ENCODE results near the gene CDS2. TPM values are rescaled to one million over a fixed set of nuclear protein-coding genes. Genes with fewer than 3 reads are reported as not detected.

CDS2 gene
- total RNA-seq, result 10 to 100 TPM; 23.2 to 24.1 TPM

GRCh38 chr20:5126512-5127203 is at the start of gene CDS2:
Gene CDS2, plus strand, starts transcription at chr20:5127008. Its CDS starts 85 bp downstream, at chr20:5127093.
- peak; percentile 100 for DNase-seq
- intact Hi-C loops (cut with micrococcal nuclease), result loop anchor here (1.0 to 10.0 kb wide), 10 partner anchors 7 to 824 kb away; partner anchors contain the start of genes MCM8, PCNA, SHLD1 and TRMT6
- CTCF ChIA-PET, result interaction anchor here (0.6 to 8.5 kb wide), 24 partner anchors 8 to 199 kb away, joined by 3 to 180 read pairs (median 4); no protein-coding TSS in a partner anchor
- H3K4me3 Mint-ChIP-seq, result peak within 1 kb of the TSS; percentile 90
- H3K4me1 Mint-ChIP-seq (ENCODE audit: low read depth), result peaks cover 50% of the 10 kb centered on the region
- H3K27me3 Mint-ChIP-seq (ENCODE audit: low read depth), result no peaks in the 10 kb centered on the region
- peak within 1 kb of the TSS; percentile 94 for H3K27ac Mint-ChIP-seq
- peaks cover 3% of the 10 kb centered on the region for H3K36me3 Mint-ChIP-seq (ENCODE audit: low read depth)
- no peaks in the 10 kb centered on the region for H3K9me3 Mint-ChIP-seq

DNA sequence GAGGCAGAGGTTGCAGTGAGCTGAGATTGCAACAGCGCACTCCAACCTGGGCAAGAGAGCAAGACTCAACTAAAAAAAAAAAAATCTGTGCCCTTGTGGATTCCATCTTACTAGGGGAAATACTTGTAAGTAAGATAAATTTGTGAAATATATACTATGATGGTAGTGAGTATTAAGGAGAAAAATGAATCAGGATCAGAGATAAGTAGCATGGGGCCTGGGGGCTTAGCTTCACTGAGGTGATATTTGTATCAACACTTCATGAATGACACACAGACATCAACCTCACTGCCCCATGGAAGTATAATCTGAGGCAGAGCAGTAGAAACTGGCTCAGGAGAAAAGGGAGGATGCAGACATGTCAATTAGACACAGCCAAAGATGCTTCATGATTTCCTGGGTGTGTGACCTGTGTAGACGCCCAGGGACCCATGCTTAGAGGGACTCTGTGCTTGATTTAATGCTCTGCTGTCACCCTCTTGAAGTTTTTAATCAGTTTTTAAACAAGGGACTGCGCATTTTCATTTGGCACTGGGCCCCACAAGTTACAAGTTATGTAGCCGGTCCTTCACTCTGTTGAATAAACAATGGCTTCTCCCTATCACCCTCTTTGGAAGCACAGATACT is 48.9 kb upstream of the CDS2 start:
- intact Hi-C loops (cut with micrococcal nuclease), result loop anchor here (1.0 to 2.0 kb wide), 8 partner anchors 22 to 351 kb away; partner anchors contain the start of gene SLC23A2
- H3K9me3 Mint-ChIP-seq, result no peaks in the 10 kb centered on the region
- H3K4me3 Mint-ChIP-seq, result peak overlapping the region; percentile 60
- no peaks in the 10 kb centered on the region for H3K27me3 Mint-ChIP-seq (ENCODE audit: low read depth)
- CTCF ChIA-PET, result interaction anchor here (0.9 kb wide), 1 partner anchor 10 kb away, joined by 4 read pairs; no protein-coding TSS in a partner anchor
- peaks cover 41% of the 10 kb centered on the region for H3K4me1 Mint-ChIP-seq (ENCODE audit: low read depth)
- peak; percentile 41 for DNase-seq
- no peaks in the 10 kb centered on the region for H3K36me3 Mint-ChIP-seq (ENCODE audit: low read depth)
- H3K27ac Mint-ChIP-seq, result peak overlapping the region; percentile 92

- no peaks in the 10 kb centered on the region for H3K27me3 Mint-ChIP-seq (ENCODE audit: low read depth)
- H3K36me3 Mint-ChIP-seq (ENCODE audit: low read depth), result no peaks in the 10 kb centered on the region
- peak; percentile 95 for DNase-seq
- CTCF ChIA-PET, result interaction anchor here (1.0 to 3.6 kb wide), 2 partner anchors 11 to 22 kb away, joined by 3 to 12 read pairs; no protein-coding TSS in a partner anchor
- H3K4me1 Mint-ChIP-seq (ENCODE audit: low read depth), result peaks cover 41% of the 10 kb centered on the region
- H3K9me3 Mint-ChIP-seq, result no peaks in the 10 kb centered on the region
- peak overlapping the region; percentile 92 for H3K27ac Mint-ChIP-seq
- H3K4me3 Mint-ChIP-seq, result peak overlapping the region; percentile 60
- intact Hi-C loops (cut with micrococcal nuclease), result loop anchor here (1.0 to 2.0 kb wide), 8 partner anchors 22 to 351 kb away; partner anchors contain the start of gene SLC23A2
Measured at GRCh38 chr20:5078399-5078958, 48.3 kb upstream of the CDS2 start.

GRCh38 chr20:5080384-5080877 is 46.4 kb upstream of the CDS2 start:
- intact Hi-C loops (cut with micrococcal nuclease), result no loop called here
- Mint-ChIP-seq H3K4me3 (no peak overlapping the region), H3K27me3 (ENCODE audit: low read depth) (no peaks in the 10 kb centered on the region), H3K27ac (peak overlapping the region; percentile 1), H3K4me1 (ENCODE audit: low read depth) (peaks cover 38% of the 10 kb centered on the region), H3K36me3 (ENCODE audit: low read depth) (no peaks in the 10 kb centered on the region), H3K9me3 (no peaks in the 10 kb centered on the region)
- peak; percentile 55 for DNase-seq
- CTCF ChIA-PET, result interaction anchor here (0.6 to 3.6 kb wide), 5 partner anchors 17 to 118 kb away, joined by 3 to 23 read pairs (median 4); no protein-coding TSS in a partner anchor

GRCh38 chr20:5085380-5085779 is 41.4 kb upstream of the CDS2 start:
- H3K27ac Mint-ChIP-seq, result no peak overlapping the region
- CTCF ChIA-PET, result interaction anchor here (3.3 kb wide), 1 partner anchor 15 kb away, joined by 24 read pairs; no protein-coding TSS in a partner anchor
- no peaks in the 10 kb centered on the region for H3K36me3 Mint-ChIP-seq (ENCODE audit: low read depth)
- H3K4me1 Mint-ChIP-seq (ENCODE audit: low read depth), result peaks cover 19% of the 10 kb centered on the region
- no peaks in the 10 kb centered on the region for H3K9me3 Mint-ChIP-seq
- DNase-seq, result no peak
- intact Hi-C loops (cut with micrococcal nuclease), result no loop called here
- H3K27me3 Mint-ChIP-seq (ENCODE audit: low read depth), result no peaks in the 10 kb centered on the region
- no peak overlapping the region for H3K4me3 Mint-ChIP-seq

DNA sequence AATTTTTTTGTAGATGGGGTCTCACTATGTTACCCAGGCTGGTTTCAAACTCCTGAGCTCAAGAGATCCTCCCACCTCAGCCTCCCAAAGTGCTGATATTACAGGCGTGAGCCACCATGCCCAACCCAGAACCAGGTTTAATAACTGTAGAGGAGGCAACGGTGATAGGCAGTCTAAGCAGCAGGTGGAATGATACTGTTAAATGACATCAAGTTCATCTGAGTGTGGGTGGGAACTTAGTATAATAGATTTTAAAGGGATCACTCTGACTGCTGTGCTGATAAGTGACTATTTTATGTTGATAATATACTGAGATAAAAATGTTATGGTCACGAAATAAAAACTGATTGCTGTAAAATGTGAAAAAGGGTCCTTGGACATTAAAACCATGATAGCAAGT is 38.1 kb upstream of the CDS2 start:
- H3K4me3 Mint-ChIP-seq, result no peak overlapping the region
- no peaks in the 10 kb centered on the region for H3K9me3 Mint-ChIP-seq
- H3K4me1 Mint-ChIP-seq (ENCODE audit: low read depth), result peaks cover 14% of the 10 kb centered on the region
- DNase-seq, result no peak
- CTCF ChIA-PET, result interaction anchor here (1.0 to 3.3 kb wide), 5 partner anchors 10 to 103 kb away, joined by 3 to 24 read pairs (median 7); no protein-coding TSS in a partner anchor
- H3K27me3 Mint-ChIP-seq (ENCODE audit: low read depth), result no peaks in the 10 kb centered on the region
- H3K36me3 Mint-ChIP-seq (ENCODE audit: low read depth), result no peaks in the 10 kb centered on the region
- no peak overlapping the region for H3K27ac Mint-ChIP-seq
- intact Hi-C loops (cut with micrococcal nuclease), result no loop called here

GRCh38 chr20:5090191-5090590 is 36.6 kb upstream of the CDS2 start:
- Mint-ChIP-seq H3K27ac (peak overlapping the region; percentile 73), H3K27me3 (ENCODE audit: low read depth) (no peaks in the 10 kb centered on the region), H3K36me3 (ENCODE audit: low read depth) (no peaks in the 10 kb centered on the region), H3K9me3 (no peaks in the 10 kb centered on the region), H3K4me1 (ENCODE audit: low read depth) (peaks cover 14% of the 10 kb centered on the region), H3K4me3 (no peak overlapping the region)
- DNase-seq, result peak; percentile 22
- intact Hi-C loops (cut with micrococcal nuclease), result no loop called here
- CTCF ChIA-PET, result interaction anchor here (0.6 kb wide), 1 partner anchor 11 kb away, joined by 3 read pairs; no protein-coding TSS in a partner anchor

DNA sequence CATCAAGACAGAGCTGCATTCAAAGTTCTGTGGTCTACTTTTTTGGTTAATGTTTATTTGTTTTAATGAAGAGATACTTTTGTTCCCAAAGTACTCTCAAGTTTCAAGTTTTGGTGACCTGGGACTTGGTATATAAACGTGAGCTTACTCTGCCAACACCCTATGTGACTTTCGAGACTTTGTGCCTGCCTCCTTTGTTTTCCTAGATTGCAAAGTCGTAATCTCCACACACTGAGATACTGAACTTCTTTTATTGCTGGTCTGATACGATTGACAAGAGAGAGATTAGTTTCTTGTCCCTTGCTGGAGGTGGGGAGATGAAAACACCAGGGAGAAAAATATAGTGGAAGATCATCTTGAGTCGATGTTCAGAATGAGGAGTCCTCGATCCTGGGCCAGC is 34.9 kb upstream of the CDS2 start:
- H3K27ac Mint-ChIP-seq, result no peak overlapping the region
- CTCF ChIA-PET, result interaction anchor here (0.6 to 1.7 kb wide), 5 partner anchors 9 to 627 kb away, joined by 3 to 6 read pairs (median 4); no protein-coding TSS in a partner anchor
- intact Hi-C loops (cut with micrococcal nuclease), result no loop called here
- no peak for DNase-seq
- no peaks in the 10 kb centered on the region for H3K9me3 Mint-ChIP-seq
- H3K4me1 Mint-ChIP-seq (ENCODE audit: low read depth), result peaks cover 14% of the 10 kb centered on the region
- H3K4me3 Mint-ChIP-seq, result no peak overlapping the region
- H3K36me3 Mint-ChIP-seq (ENCODE audit: low read depth), result no peaks in the 10 kb centered on the region
- no peaks in the 10 kb centered on the region for H3K27me3 Mint-ChIP-seq (ENCODE audit: low read depth)

GRCh38 chr20:5092765-5093339 is 34.0 kb upstream of the CDS2 start:
- peaks cover 14% of the 10 kb centered on the region for H3K4me1 Mint-ChIP-seq (ENCODE audit: low read depth)
- no peaks in the 10 kb centered on the region for H3K27me3 Mint-ChIP-seq (ENCODE audit: low read depth)
- CTCF ChIA-PET, result interaction anchor here (0.6 to 0.7 kb wide), 2 partner anchors 17 to 135 kb away, joined by 3 to 8 read pairs; no protein-coding TSS in a partner anchor
- DNase-seq, result no peak
- no peak overlapping the region for H3K27ac Mint-ChIP-seq
- intact Hi-C loops (cut with micrococcal nuclease), result no loop called here
- no peaks in the 10 kb centered on the region for H3K9me3 Mint-ChIP-seq
- H3K4me3 Mint-ChIP-seq, result no peak overlapping the region
- no peaks in the 10 kb centered on the region for H3K36me3 Mint-ChIP-seq (ENCODE audit: low read depth)

GRCh38 chr20:5095454-5095853 is 31.4 kb upstream of the CDS2 start:
- CTCF ChIA-PET, result no interaction called here
- Mint-ChIP-seq H3K4me1 (ENCODE audit: low read depth) (peaks cover 1% of the 10 kb centered on the region), H3K27me3 (ENCODE audit: low read depth) (no peaks in the 10 kb centered on the region), H3K36me3 (ENCODE audit: low read depth) (peaks cover 13% of the 10 kb centered on the region), H3K27ac (no peak overlapping the region), H3K4me3 (no peak overlapping the region), H3K9me3 (no peaks in the 10 kb centered on the region)
- no peak for DNase-seq
- intact Hi-C loops (cut with micrococcal nuclease), result no loop called here

GRCh38 chr20:5095931-5096330 is 30.9 kb upstream of the CDS2 start:
- no peak for DNase-seq
- no peaks in the 10 kb centered on the region for H3K9me3 Mint-ChIP-seq
- H3K4me1 Mint-ChIP-seq (ENCODE audit: low read depth), result peaks cover 3% of the 10 kb centered on the region
- intact Hi-C loops (cut with micrococcal nuclease), result no loop called here
- no peak overlapping the region for H3K27ac Mint-ChIP-seq
- CTCF ChIA-PET, result interaction anchor here (1.2 kb wide), 1 partner anchor 39 kb away, joined by 3 read pairs; no protein-coding TSS in a partner anchor
- H3K27me3 Mint-ChIP-seq (ENCODE audit: low read depth), result no peaks in the 10 kb centered on the region
- H3K4me3 Mint-ChIP-seq, result no peak overlapping the region
- peaks cover 17% of the 10 kb centered on the region for H3K36me3 Mint-ChIP-seq (ENCODE audit: low read depth)

All from activated naive CD4-positive, alpha-beta T cell treated with anti-CD3 and anti-CD28 coated beads for 36 hours (primary cell).